ENCODE measurements around the gene WDR87.

- TF ChIP-seq TEAD4 (IDR thresholded peaks at IDR 0.05; ENCODE audit: low read depth, low read length) (no peak), TAF1 (IDR thresholded peaks at IDR 0.05; ENCODE audit: low read depth, low read length) (no peak), EZH2 (IDR thresholded peaks at IDR 0.05; ENCODE audit: low read depth, low read length, severe bottlenecking) (no peak), CTCF (IDR thresholded peaks at IDR 0.05; ENCODE audit: control extremely low read depth in 1 of 3, insufficient read depth in 1 of 3, low read depth in 1 of 3, low read length in 3 of 3) (no peak), RAD21 (IDR thresholded peaks at IDR 0.05 in 1 of 2, conservative IDR thresholded peaks at IDR 0.05 in 1 of 2; ENCODE audit: low read depth in 2 of 2, low read length in 2 of 2) (no peak), ATF2 (IDR thresholded peaks at IDR 0.05; ENCODE audit: low read length) (no peak), CHD2 (IDR thresholded peaks at IDR 0.05; ENCODE audit: low read length) (no peak), EP300 (IDR thresholded peaks at IDR 0.05; ENCODE audit: borderline replicate concordance in 1 of 2, low read depth in 2 of 2, low read length in 2 of 2) (no peak)
Measured at GRCh38 chr19:37893845-37894575, 12.4 kb downstream of the WDR87 start.

Data from H1 (cell line).